GM19240 (cell line): ENCODE results near the gene STMN1.
A peak's percentile ranks its signal among the peaks of the same experiment; 100 is the strongest.

Experiments
- DNase-seq: peaks from one replicate; pipeline ENCODE4 v3.0.0; 2011; ENCODE audit warnings: low spot score; ENCODE audit not compliant: insufficient read length

Gene STMN1

DNA sequence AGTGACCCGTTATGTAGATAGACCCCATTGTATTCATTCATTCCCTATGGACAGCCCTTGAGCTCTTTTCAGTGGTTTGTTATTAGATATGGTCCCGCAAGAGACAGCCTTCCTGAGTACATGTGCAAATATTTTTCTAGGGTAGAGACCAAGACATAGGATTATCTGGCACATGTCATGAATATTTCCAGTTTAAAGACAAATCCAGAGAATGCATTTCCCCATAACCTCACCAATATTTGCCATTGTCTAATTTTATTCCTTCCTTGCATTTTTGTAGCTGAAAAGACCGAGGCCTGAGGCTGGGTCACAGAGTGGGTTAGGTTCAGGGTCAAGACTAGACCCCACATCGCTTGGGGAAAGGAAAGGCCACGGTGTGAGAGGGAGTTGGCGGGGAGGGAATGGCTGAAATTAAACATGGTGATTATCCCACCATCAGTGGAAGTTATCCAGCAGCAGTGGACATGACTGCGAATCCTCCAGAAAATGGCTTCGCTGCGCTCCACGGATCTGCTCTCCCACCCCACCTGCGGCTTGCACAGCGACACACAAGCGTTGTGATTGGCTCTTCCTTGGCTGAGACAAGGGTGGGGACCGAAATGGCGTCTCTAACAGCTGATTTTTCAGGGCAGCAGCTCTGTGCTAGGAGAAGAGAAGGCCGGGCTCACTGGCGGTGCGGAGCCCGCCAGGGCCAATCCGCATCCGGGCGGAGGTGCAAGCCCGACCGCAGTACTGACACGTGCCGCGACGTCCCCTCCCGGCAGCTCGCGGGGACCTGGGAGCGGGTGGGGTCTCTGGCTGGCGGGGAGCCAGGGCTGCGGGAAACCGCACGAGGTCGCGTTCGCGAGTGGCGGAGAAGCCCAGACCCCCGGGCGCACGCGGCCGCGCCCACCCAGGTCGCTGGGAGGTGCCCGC is 16.1 kb upstream of the STMN1 start:
- no peak for DNase-seq

DNA sequence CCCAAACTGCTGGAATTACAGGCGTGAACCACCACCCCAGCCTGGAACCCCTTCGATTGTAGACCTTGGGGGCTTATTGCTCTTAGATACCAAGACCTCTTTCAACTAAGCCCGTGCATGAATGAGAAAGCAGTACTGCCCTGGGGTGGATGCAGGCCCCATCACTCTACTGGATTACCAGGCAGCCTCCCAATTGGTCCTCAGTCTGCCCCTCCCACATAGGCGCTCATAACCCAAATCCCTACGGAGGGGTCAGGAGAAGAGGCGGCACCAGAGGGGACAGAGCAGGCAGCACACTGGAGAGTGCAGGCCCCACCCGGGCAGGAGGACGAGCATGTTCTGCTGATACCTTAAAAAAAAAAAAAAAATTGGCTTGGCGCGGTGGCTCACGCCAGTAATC is 12.4 kb upstream of the STMN1 start:
- no peak for DNase-seq

GRCh38 chr1:25917996-25918395 is 11.8 kb upstream of the STMN1 start:
- no peak for DNase-seq

DNA sequence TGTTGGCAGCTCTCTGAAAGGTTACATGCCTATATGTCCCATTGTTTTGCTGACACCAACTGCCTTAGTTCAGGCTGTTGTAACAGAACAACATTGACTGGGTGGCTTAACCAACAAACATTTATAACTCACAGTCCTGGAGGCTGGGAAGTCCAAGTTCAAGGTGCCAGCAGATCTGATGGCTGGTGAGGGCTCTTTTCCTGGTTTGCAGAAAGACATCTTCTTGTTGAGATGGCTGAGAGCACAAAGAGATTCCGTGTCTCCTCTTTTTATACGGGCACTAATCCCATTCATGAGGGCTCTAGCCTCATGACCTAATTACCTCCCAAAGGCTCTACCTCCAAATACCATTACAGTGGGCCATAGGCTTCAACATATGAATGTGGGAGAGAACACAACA is 10.2 kb upstream of the STMN1 start:
- no peak for DNase-seq

DNA sequence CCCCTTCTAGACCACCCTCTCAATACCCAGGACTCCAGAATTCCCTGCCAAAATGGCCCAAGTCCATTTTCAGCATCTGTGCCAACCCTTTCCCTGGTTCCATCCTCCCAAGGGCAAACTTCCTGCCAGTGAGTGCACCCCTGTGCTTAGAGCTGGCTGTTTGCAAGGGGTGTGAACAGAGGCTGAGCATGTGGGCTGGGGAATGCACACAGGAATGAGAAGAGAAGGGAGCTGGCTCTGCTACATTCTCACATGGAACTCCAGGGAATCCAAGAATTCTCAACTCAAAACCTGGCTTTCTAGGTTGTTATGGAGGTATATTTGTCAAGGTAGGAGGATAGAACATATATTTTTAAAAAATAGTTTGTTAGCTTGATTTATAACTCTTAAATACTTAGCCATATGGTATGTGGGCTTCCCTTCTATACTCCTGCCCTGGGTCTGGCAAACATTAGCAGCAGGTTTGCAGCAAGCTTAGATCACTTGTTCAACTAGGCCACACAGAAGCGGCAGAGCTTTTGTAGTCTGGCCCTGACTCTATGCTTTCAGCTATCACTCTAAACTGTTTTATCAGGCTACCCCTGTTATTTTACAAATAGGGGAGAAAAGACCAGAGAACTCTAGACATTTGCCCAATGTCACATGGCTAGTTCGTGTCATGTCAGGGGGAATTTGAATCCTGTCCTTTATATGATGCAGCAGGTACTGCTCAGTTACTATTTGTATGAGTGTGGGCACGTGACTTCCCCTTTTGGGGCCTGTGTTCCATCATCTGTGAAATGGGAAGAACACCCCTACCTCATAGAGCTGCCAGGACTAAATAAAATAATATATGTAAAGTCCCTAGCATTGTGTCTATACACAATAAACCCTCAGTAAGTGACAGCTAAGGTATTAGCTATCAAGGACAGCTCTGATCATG is 8.1 kb upstream of the STMN1 start:
- DNase-seq, result no peak

GRCh38 chr1:25913206-25913605 is 7.0 kb upstream of the STMN1 start:
- no peak for DNase-seq

DNA sequence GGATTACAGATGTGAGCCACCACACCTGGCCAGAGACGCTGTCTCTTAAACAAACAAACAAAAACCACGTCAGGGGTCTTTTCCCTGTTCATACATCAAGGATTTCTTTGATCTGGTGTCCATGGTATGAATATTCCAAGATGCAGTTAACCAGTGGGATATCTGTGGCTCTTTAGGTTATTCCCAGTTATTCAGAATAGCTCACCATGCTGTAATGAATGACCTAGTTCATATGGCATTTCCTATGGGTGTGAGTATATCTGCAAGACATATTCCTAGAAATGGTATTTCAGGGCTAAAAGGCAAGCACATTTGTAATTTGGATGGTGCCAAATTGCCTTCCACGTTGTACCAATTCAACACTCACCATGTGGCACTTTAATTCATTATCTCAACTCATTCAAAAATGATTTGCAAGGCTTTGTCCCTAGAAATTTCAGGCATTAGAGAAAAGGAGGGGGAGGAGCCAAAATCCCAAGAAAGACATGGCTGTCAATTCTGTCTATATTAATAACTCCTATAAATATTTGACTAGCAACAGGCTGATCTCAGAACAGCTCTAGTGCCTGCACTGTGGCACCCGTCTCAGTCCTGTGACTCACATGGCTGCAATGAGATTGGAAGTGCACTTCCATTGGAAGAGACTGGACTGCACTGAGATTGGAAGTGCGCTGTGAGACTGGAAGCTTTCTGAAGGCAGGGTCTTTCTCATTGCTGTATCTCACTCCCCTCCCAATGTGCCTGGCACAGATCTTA is 6.0 kb upstream of the STMN1 start:
- no peak for DNase-seq

DNA sequence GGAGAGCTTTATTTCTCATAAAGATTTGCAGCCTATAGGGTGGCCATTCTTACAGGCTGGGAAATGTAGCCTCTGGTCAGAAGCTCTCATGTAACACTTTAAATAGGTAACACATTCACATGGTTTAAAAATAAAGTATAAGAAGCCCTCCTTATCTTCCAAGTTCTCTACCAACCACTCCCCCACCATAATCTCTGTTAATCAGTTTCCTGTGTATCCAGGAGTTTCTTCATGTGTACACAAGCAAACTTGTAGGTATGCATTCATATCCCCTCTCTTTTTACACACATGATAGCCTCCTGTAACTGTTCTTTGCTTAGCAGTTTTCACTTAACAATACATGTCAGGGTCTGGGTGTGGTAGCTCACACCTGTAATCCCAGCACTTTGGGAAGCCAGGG is 4.9 kb upstream of the STMN1 start:
- DNase-seq, result no peak

GRCh38 chr1:25909040-25909439 is 2.8 kb upstream of the STMN1 start:
- no peak for DNase-seq

DNA sequence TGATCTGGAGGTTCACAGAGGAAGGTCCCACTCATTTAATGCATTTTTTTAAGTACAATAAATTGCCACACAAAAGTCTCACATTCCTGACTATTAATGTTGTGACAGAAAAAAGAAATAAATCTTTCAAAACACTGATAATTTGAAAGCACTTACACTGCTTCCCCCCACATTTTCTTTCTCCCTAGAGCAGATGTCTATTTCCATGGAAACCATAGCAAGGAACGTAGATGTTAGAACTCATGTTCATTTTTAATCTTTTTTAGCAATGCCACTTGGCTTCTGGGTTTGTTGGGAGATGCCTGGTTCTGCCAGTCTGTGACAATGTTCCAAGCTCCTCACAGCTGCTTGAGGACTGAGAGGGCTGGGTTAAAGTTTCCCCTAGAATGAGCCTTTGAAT is 1.9 kb upstream of the STMN1 start:
- no peak for DNase-seq

- no peak for DNase-seq
Measured at GRCh38 chr1:25907601-25908000, 1.4 kb upstream of the STMN1 start.

DNA sequence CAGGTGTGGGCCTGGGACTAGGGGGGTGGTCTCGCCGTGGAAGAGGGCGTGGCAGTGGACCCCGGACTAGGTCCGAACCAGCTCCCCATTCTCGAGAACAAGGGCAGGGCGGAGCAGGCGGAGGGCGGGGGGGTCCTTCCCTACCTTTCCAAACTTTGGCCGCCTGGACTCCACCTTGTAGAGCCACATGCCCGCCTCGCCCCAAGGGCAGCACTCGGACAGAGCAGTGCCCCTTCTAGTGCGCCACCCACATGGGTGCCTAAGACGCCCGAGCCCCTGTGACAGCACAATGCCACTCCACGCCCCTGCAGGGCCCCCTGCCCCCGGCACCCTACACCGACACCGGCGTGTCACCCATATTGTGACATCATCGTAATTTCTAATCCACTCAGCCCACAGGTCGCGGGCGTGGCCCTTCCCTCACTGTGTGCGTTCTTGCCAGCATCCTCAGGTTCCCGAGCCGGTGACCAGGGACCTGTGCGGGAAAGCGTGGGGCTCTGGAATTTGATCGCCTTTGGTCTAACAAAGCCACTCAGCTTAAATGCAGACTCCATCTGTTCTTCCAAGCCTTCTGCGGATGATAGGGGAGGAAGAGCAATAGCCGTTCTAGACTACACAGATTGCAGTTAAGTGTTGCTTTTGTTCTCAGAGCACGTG is 553 bp upstream of the STMN1 start:
- no peak for DNase-seq

GRCh38 chr1:25904943-25905679 is 1.1 kb downstream of the STMN1 start:
- peak; percentile 93 for DNase-seq

- no peak for DNase-seq
Measured at GRCh38 chr1:25903986-25904385, 2.2 kb downstream of the STMN1 start.

DNA sequence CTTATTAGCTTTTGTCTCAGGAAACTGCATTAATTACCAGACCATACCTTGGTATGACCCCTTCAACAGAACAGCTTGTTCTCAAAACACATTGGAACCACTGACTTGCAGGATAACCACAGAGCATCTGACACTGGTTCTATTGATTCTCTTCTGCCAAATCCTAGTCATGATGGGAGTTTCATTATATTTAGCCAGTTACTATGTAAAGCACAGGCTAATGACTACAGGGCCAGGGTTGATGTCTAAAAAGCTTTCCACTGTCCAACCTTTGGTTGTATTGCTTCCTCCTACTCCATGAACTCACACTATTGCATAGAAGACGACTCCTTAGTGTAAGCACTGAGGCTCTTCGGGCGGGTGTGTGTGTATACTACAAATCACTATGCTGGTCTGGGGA is 3.8 kb downstream of the STMN1 start:
- DNase-seq, result no peak

- DNase-seq, result no peak
Measured at GRCh38 chr1:25900219-25900618, 6.0 kb downstream of the STMN1 start.

GRCh38 chr1:25899792-25900191 is 6.4 kb downstream of the STMN1 start:
- no peak for DNase-seq

GRCh38 chr1:25898223-25899015 is 7.8 kb downstream of the STMN1 start:
- no peak for DNase-seq

- no peak for DNase-seq
Measured at GRCh38 chr1:25897754-25898153, 8.5 kb downstream of the STMN1 start.

GRCh38 chr1:25896266-25896665 is 10.0 kb downstream of the STMN1 start:
- no peak for DNase-seq
